Inflammatory macrophage treated with lipopolysaccharide for 1 hour (primary cell): ENCODE results near the gene ING2.
"Not testable (repeated sequence)": the region's sequence is repeated elsewhere in the genome, so short reads cannot be mapped to it uniquely, and the experiment has no call there.

Experiments used
- DNase-seq, 2 donors: peaks; one replicate each; pipeline ENCODE4 v3.0.0-alpha.2; 2020 to 2022

The ING2 gene

GRCh38 chr4:183550345-183551093 is 45.7 kb downstream of the ING2 start:
- no peak for DNase-seq

- DNase-seq, result no peak
Measured at GRCh38 chr4:183552274-183553146, 47.7 kb downstream of the ING2 start.

DNA sequence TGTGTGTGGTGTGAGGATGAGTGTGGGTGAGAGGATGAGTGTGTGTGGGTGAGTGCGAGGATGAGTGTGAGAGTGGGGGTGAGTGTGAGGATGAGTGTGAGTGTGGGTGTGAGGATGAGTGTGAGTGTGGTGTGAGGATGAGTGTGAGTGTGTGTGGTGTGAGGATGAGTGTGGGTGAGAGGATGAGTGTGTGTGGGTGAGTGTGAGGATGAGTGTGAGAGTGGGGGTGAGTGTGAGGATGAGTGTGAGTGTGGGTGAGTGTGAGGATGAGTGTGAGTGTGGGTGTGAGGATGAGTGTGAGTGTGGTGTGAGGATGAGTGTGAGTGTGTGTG is 48.3 kb downstream of the ING2 start:
- not testable (repeated sequence) for DNase-seq

GRCh38 chr4:183553601-183554345 is 48.9 kb downstream of the ING2 start:
- no peak for DNase-seq

- DNase-seq, result no peak
Measured at GRCh38 chr4:183554346-183554686, 49.5 kb downstream of the ING2 start.

GRCh38 chr4:183554878-183555585 is 50.2 kb downstream of the ING2 start:
- no peak for DNase-seq

DNA sequence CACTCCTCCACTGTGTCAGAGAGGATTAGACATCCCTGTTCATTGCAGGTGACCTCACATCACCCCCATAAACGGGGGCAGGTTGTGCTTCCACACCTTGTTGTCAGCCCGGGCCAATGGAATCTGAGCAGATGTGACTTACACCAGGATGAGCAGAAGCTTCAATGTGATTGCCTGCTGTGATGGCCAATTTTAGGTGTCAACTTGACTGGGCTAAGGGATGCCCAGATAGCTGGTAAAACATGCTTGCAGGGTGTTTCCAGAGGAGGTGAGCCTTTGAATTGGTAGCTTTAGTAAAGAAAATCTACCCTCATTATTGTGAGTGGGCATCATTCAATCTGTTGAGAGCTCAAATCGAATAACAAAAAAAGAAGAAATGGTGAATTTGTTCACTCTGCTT is 52.1 kb downstream of the ING2 start:
- DNase-seq, result no peak

GRCh38 chr4:183557611-183558010 is 52.8 kb downstream of the ING2 start:
- no peak for DNase-seq

DNA sequence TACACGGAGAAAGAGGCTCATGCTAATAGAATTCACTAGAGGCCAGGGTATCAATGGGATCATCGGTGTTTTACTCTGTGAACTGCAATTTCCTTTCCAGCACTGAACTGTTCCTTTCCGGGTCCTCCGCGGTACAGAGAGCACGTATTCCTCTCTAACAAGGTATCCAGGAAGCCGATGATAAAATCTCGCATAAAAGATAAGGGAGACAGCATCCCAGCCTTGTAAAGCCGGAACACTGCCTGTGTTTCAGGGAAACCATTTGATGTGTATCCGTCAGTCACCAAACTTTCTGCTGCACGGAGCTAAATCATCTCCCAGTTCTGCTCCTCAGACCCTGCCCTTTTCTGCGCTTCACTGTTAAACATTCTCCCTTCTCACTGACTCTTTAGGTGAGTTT is 54.0 kb downstream of the ING2 start:
- no peak for DNase-seq

GRCh38 chr4:183561905-183562304 is 57.0 kb downstream of the ING2 start:
- no peak for DNase-seq
